Ectodermal cell (in vitro differentiated cells): ENCODE results near the gene UPK3B. TPM values are rescaled to one million over a fixed set of nuclear protein-coding genes. Genes with fewer than 3 reads are reported as not detected.
A peak's percentile ranks its signal among the peaks of the same experiment; 100 is the strongest.
"Not testable (repeated sequence)": the region's sequence is repeated elsewhere in the genome, so short reads cannot be mapped to it uniquely, and the experiment has no call there.

Experiments
- H3K27ac ChIP-seq: 2 replicates; pipeline ENCODE4 v1.7.0; 2013; ENCODE audit warnings: mild to moderate bottlenecking, low read depth, low read length; ENCODE audit not compliant: insufficient read depth, poor library complexity, severe bottlenecking
- H3K27me3 ChIP-seq: 2 replicates; pipeline ENCODE4 v1.7.0; 2013; ENCODE audit warnings: mild to moderate bottlenecking, low read length; ENCODE audit not compliant: insufficient read depth, control insufficient read depth, poor library complexity, severe bottlenecking
- H3K36me3 ChIP-seq: one replicate; pipeline ENCODE4 v1.7.0; 2013; ENCODE audit warnings: low read length; ENCODE audit not compliant: control insufficient read depth, insufficient read depth
- H3K4me1 ChIP-seq: one replicate; pipeline ENCODE4 v1.7.0; 2013; ENCODE audit warnings: low read length; ENCODE audit not compliant: control insufficient read depth, insufficient read depth
- H3K4me3 ChIP-seq: 2 replicates; pipeline ENCODE4 v1.7.0; 2013; ENCODE audit warnings: low read depth, low read length, control low read depth; ENCODE audit not compliant: insufficient read depth
- H3K9me3 ChIP-seq: 2 replicates; pipeline ENCODE4 v1.7.0; 2013; ENCODE audit warnings: mild to moderate bottlenecking, low read length, moderate library complexity; ENCODE audit not compliant: control insufficient read depth
- WGBS, 2 experiments: methylation state at CpG; one replicate each; pipeline ENCODE4 v1.1.7; 2013; ENCODE audit warnings: missing lambda C conversion rate in 2 of 2; 5-methylcytosine and 5-hydroxymethylcytosine counted together
- polyA plus RNA-seq, 4 experiments: library from polyadenylated mRNA; stranded (reverse); fragments of 50-300 nt; gene quantifications; one replicate each; pipeline ENCODE4 v1.2.3, GENCODE V29; 2013

The UPK3B gene
- not detected for polyA plus RNA-seq (2013, experiment 1 of 4)
- 0.12 TPM for polyA plus RNA-seq (2013, experiment 2 of 4)
- not detected for polyA plus RNA-seq (2013, experiment 3 of 4)
- not detected for polyA plus RNA-seq (2013, experiment 4 of 4)

- Histone ChIP-seq H3K27ac (no peak within 1 kb of the TSS), H3K4me3 (no peak within 1 kb of the TSS), H3K36me3 (no peaks in the 10 kb centered on the region), H3K27me3 (no peaks in the 10 kb centered on the region), H3K9me3 (no peaks in the 10 kb centered on the region), H3K4me1 (peaks cover 4% of the 10 kb centered on the region)
- 55 to 59% methylated on average over 17 of the region's 20 CpGs for WGBS, 2 experiments
Measured at GRCh38 chr7:76509931-76510877, at the start of gene UPK3B. UPK3B (plus strand) TSS chr7:76510552; CDS start chr7:76510653, 101 bp downstream.

- H3K36me3 ChIP-seq, H3K27me3 ChIP-seq, H3K4me3 ChIP-seq, H3K4me1 ChIP-seq, H3K27ac ChIP-seq, H3K9me3 ChIP-seq: not testable (repeated sequence)
- 92 to 98% methylated on average over 12 of the region's 20 CpGs for WGBS, 2 experiments
Measured at GRCh38 chr7:76460767-76461166, 49.6 kb upstream of the UPK3B start.

GRCh38 chr7:76461464-76462101, 48.8 kb upstream of the UPK3B start, which contains the start of gene DTX2:
DTX2 (plus strand) TSS chr7:76461709; CDS start chr7:76480510, 18,801 bp downstream.
- peak within 1 kb of the TSS; percentile 42 for H3K4me3 ChIP-seq
- not testable (repeated sequence) for H3K27ac ChIP-seq, H3K36me3 ChIP-seq, H3K9me3 ChIP-seq, H3K27me3 ChIP-seq, H3K4me1 ChIP-seq
- WGBS, 2 experiments: 0 to 2% methylated on average over 10 to 11 of the region's 54 CpGs

DNA sequence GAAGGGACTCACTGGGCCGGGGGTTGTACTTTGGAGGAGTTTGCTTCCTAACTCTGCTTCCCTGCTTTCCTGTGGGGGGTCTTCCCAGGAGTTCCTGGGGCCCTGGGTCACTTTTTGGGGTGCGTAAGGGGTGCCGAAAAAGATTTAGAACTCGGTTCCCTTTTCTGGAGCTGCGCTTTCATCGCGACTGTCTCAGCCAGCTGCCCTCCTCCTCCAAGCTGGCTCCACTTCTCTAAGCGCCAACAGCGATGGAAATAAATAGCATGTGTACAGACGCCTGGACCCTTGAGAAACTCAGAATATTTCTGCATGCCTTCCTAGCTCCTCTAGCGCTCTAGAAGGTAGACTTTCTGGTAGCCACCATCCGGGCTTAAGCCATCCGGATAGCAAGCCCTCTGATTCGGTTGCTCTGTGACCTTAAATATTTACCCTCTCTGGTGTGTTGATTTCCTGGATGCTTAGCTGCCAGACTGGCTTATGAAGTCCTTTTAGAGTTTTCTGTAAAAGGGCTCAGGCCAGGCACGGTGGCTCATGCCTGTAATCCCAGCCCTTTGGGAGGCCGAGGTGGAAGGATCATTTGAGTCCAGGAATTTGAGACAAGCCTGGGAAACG, 48.0 kb upstream of the UPK3B start:
- not testable (repeated sequence) for H3K4me1 ChIP-seq, H3K4me3 ChIP-seq, H3K36me3 ChIP-seq, H3K9me3 ChIP-seq, H3K27ac ChIP-seq, H3K27me3 ChIP-seq
- WGBS, 2 experiments: no CpG with 5 or more reads among the region's 17 CpGs

GRCh38 chr7:76464959-76465358, 45.4 kb upstream of the UPK3B start:
- 88% methylated on average over 4 of the region's 5 CpGs for WGBS, 2 experiments
- not testable (repeated sequence) for H3K9me3 ChIP-seq, H3K27ac ChIP-seq, H3K4me3 ChIP-seq, H3K27me3 ChIP-seq, H3K4me1 ChIP-seq, H3K36me3 ChIP-seq

GRCh38 chr7:76465950-76466349, 44.4 kb upstream of the UPK3B start:
- H3K36me3 ChIP-seq, H3K27ac ChIP-seq, H3K4me3 ChIP-seq, H3K4me1 ChIP-seq, H3K9me3 ChIP-seq, H3K27me3 ChIP-seq: not testable (repeated sequence)
- WGBS, 2 experiments: no CpG with 5 or more reads among the region's 8 CpGs

DNA sequence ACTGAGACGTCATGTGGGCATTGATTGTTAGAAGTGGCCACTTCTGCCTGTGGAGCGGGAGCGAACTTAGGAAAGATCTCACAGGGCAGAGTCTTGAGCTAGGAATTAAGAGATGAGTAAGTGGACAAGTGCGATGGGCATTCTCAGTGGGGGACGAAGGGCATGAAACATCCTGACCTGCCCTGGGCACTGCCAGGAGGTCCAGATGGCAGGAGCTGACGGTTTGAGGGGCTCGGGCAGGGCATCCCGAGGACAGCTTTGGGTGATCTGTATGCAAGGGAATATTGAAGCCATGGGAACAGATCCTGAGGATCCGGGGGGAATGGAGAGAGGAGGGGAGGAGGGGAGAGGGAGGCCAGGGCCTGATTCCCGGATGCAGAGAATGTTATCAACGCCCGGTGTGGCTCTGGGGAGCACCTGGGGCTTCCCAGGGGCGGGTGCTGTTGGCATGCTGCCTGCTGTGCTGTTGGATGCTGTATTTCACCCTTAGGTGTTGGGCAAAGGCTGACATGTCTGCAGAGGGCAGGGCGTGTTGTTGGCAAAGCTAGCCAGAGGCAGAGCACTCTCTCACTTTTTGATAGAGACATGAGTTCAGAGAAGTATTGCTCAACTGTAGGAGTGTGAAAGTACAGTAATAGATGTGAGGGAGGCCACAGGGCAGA, 42.5 kb upstream of the UPK3B start:
- not testable (repeated sequence) for H3K4me1 ChIP-seq, H3K4me3 ChIP-seq, H3K27me3 ChIP-seq, H3K27ac ChIP-seq, H3K36me3 ChIP-seq, H3K9me3 ChIP-seq
- 94 to 95% methylated on average over 10 of the region's 14 CpGs for WGBS, 2 experiments

DNA sequence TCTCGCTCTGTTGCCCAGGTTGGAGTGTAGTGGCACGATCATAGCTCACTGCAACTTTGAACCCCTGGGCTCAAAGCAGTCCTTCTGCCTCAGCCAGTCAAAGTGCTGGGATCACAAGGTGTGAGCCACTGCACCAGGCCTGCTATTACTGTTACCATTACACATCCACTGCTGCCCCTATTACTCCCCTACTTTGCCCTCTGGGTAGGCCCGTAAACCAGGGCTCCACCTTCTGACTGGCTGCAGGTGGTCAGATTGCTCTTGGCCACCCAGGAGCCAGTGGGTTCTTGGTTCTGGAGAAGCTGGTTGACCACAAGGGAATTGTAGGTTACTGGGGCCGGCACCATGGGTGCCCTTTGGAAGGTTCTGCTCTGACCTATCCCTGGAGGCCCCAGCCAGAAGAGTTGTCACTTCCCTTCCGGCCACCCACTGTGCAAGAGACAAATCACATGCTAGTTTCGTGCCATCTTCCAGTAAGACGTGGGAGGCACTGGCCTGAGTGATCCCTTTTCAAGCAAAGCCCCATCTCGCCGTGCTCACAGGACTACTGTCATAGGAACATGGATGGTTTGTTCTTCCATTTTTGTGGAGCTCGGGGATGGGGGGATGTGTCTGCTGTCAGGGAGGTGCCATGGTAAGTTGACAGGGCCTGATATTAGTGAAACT, 38.7 kb upstream of the UPK3B start:
- not testable (repeated sequence) for H3K4me3 ChIP-seq, H3K9me3 ChIP-seq, H3K4me1 ChIP-seq, H3K36me3 ChIP-seq, H3K27ac ChIP-seq, H3K27me3 ChIP-seq
- WGBS, 2 experiments: 87 to 94% methylated on average over 8 of the region's 10 CpGs

GRCh38 chr7:76473097-76473496, 37.3 kb upstream of the UPK3B start:
- H3K9me3 ChIP-seq, H3K27me3 ChIP-seq, H3K27ac ChIP-seq, H3K4me3 ChIP-seq, H3K36me3 ChIP-seq, H3K4me1 ChIP-seq: not testable (repeated sequence)
- 100% methylated on average over 1 of the region's 6 CpGs; no CpG with 5 or more reads in 1 of the 2 experiments for WGBS, 2 experiments
